ENCODE results near the gene ERBB4.

ERBB4 gene

DNA sequence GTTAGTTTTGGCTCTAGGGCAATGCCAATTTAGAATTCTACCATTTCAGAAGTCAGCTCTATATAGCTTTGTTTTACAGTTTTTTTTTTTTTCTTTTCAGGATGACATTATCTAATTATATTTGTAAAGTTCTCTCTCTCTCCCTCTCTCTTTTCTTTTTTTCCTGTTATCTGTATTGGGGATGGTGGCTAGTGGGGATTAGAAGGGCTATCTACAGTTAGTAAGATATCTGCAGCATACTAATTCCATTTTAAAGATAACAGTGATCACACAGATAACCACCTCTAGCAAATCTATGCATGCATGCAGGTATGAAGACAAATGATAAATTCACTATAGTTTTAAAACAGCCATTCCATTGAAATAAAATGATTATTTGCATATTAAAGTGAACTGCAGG lies 438.9 kb downstream of the ERBB4 start:
- no peak for DNase-seq (ENCODE audit: low spot score)
- Histone ChIP-seq H2BK5ac (ENCODE audit: low read length) (no peak overlapping the region), H4K8ac (ENCODE audit: low read depth, low read length) (no peak overlapping the region), H4K91ac (ENCODE audit: low read depth, low read length, poor library complexity) (no peak overlapping the region), H2AFZ (ENCODE audit: low read length) (no peak overlapping the region), H2AK5ac (ENCODE audit: low read depth, low read length) (no peak overlapping the region), H3K23ac (ENCODE audit: low read depth, low read length, poor library complexity) (no peak overlapping the region), H3K4me3 (ENCODE audit: low read length in 2 of 2) (no peak overlapping the region), H3K79me1 (ENCODE audit: low read depth, low read length) (no peaks in the 10 kb centered on the region), H3K27ac (replicated peaks; ENCODE audit: low read length) (no peak overlapping the region), H3K9me3 (replicated peaks in 1 of 2; ENCODE audit: control insufficient read depth in 2 of 2, insufficient read depth in 1 of 2, low read depth in 1 of 2, low read length in 2 of 2) (no peaks in the 10 kb centered on the region), H3K18ac (ENCODE audit: low read length) (no peak overlapping the region), H3K4ac (ENCODE audit: low read length) (no peak overlapping the region), H3K4me1 (ENCODE audit: control insufficient read depth in 2 of 2, insufficient read depth in 1 of 2, low read depth in 1 of 2, low read length in 2 of 2) (no peaks in the 10 kb centered on the region), H3K27me3 (ENCODE audit: control insufficient read depth in 3 of 3, insufficient read depth in 3 of 3, low read depth in 1 of 3, low read length in 3 of 3) (no peaks in the 10 kb centered on the region), H3K36me3 (replicated peaks in 1 of 2; ENCODE audit: control insufficient read depth in 2 of 2, insufficient read depth in 2 of 2, low read length in 2 of 2) (no peaks in the 10 kb centered on the region), H2BK15ac (ENCODE audit: low read length) (no peak overlapping the region), H2BK12ac (ENCODE audit: low read length) (no peak overlapping the region), H3K4me2 (ENCODE audit: insufficient read depth, low read length, poor library complexity, severe bottlenecking) (no peak overlapping the region), H3K14ac (ENCODE audit: low read length) (no peak overlapping the region), H3K9ac (ENCODE audit: low read depth, low read length, poor library complexity) (no peak overlapping the region), H2BK120ac (ENCODE audit: low read depth, low read length) (no peak overlapping the region)

GRCh38 chr2:212098966-212099365 lies 439.6 kb downstream of the ERBB4 start:
- H2BK5ac ChIP-seq (ENCODE audit: low read length): no peak overlapping the region
- no peak overlapping the region for H3K9ac ChIP-seq (ENCODE audit: low read depth, low read length, poor library complexity)
- no peak overlapping the region for H2BK12ac ChIP-seq (ENCODE audit: low read length)
- H3K4me1 ChIP-seq (ENCODE audit: control insufficient read depth in 2 of 2, insufficient read depth in 1 of 2, low read depth in 1 of 2, low read length in 2 of 2): no peaks in the 10 kb centered on the region
- no peak overlapping the region for H3K23ac ChIP-seq (ENCODE audit: low read depth, low read length, poor library complexity)
- H2AK5ac ChIP-seq (ENCODE audit: low read depth, low read length): no peak overlapping the region
- H3K4ac ChIP-seq (ENCODE audit: low read length): no peak overlapping the region
- no peaks in the 10 kb centered on the region for H3K36me3 ChIP-seq (replicated peaks in 1 of 2; ENCODE audit: control insufficient read depth in 2 of 2, insufficient read depth in 2 of 2, low read length in 2 of 2)
- H3K27ac ChIP-seq (replicated peaks; ENCODE audit: low read length): no peak overlapping the region
- no peak overlapping the region for H2BK120ac ChIP-seq (ENCODE audit: low read depth, low read length)
- no peak overlapping the region for H3K18ac ChIP-seq (ENCODE audit: low read length)
- no peaks in the 10 kb centered on the region for H3K27me3 ChIP-seq (ENCODE audit: control insufficient read depth in 3 of 3, insufficient read depth in 3 of 3, low read depth in 1 of 3, low read length in 3 of 3)
- no peak overlapping the region for H4K8ac ChIP-seq (ENCODE audit: low read depth, low read length)
- no peak overlapping the region for H2BK15ac ChIP-seq (ENCODE audit: low read length)
- no peak overlapping the region for H2AFZ ChIP-seq (ENCODE audit: low read length)
- H3K4me3 ChIP-seq (ENCODE audit: low read length in 2 of 2): no peak overlapping the region
- no peak overlapping the region for H4K91ac ChIP-seq (ENCODE audit: low read depth, low read length, poor library complexity)
- no peaks in the 10 kb centered on the region for H3K79me1 ChIP-seq (ENCODE audit: low read depth, low read length)
- no peak overlapping the region for H3K4me2 ChIP-seq (ENCODE audit: insufficient read depth, low read length, poor library complexity, severe bottlenecking)
- H3K14ac ChIP-seq (ENCODE audit: low read length): no peak overlapping the region
- H3K9me3 ChIP-seq (replicated peaks in 1 of 2; ENCODE audit: control insufficient read depth in 2 of 2, insufficient read depth in 1 of 2, low read depth in 1 of 2, low read length in 2 of 2): no peaks in the 10 kb centered on the region
- DNase-seq (ENCODE audit: low spot score): no peak

- Histone ChIP-seq H3K9me3 (replicated peaks in 1 of 2; ENCODE audit: control insufficient read depth in 2 of 2, insufficient read depth in 1 of 2, low read depth in 1 of 2, low read length in 2 of 2) (no peaks in the 10 kb centered on the region), H3K23ac (ENCODE audit: low read depth, low read length, poor library complexity) (no peak overlapping the region), H3K79me1 (ENCODE audit: low read depth, low read length) (no peaks in the 10 kb centered on the region), H3K18ac (ENCODE audit: low read length) (no peak overlapping the region), H4K91ac (ENCODE audit: low read depth, low read length, poor library complexity) (no peak overlapping the region), H2BK15ac (ENCODE audit: low read length) (no peak overlapping the region), H3K4me2 (ENCODE audit: insufficient read depth, low read length, poor library complexity, severe bottlenecking) (no peak overlapping the region), H2AFZ (ENCODE audit: low read length) (no peak overlapping the region), H3K27me3 (ENCODE audit: control insufficient read depth in 3 of 3, insufficient read depth in 3 of 3, low read depth in 1 of 3, low read length in 3 of 3) (no peaks in the 10 kb centered on the region), H3K4me3 (ENCODE audit: low read length in 2 of 2) (no peak overlapping the region), H3K14ac (ENCODE audit: low read length) (no peak overlapping the region), H3K9ac (ENCODE audit: low read depth, low read length, poor library complexity) (no peak overlapping the region), H3K36me3 (replicated peaks in 1 of 2; ENCODE audit: control insufficient read depth in 2 of 2, insufficient read depth in 2 of 2, low read length in 2 of 2) (no peaks in the 10 kb centered on the region), H3K4ac (ENCODE audit: low read length) (no peak overlapping the region), H2BK120ac (ENCODE audit: low read depth, low read length) (no peak overlapping the region), H4K8ac (ENCODE audit: low read depth, low read length) (no peak overlapping the region), H3K27ac (replicated peaks; ENCODE audit: low read length) (no peak overlapping the region), H2BK12ac (ENCODE audit: low read length) (no peak overlapping the region), H2BK5ac (ENCODE audit: low read length) (no peak overlapping the region), H3K4me1 (ENCODE audit: control insufficient read depth in 2 of 2, insufficient read depth in 1 of 2, low read depth in 1 of 2, low read length in 2 of 2) (no peaks in the 10 kb centered on the region), H2AK5ac (ENCODE audit: low read depth, low read length) (no peak overlapping the region)
- WGBS, 2 donors (ENCODE audit: extremely low coverage in 2 of 2, insufficient read length in 2 of 2, insufficient replicate concordance in 1 of 2): no CpG with 5 or more reads among the region's 1 CpG
- DNase-seq (ENCODE audit: low spot score): no peak
Observed at GRCh38 chr2:212097001-212097400, 441.6 kb downstream of the ERBB4 start.

GRCh38 chr2:212089873-212090272 lies 448.7 kb downstream of the ERBB4 start:
- no peak overlapping the region for H2BK120ac ChIP-seq (ENCODE audit: low read depth, low read length)
- no peak overlapping the region for H2BK15ac ChIP-seq (ENCODE audit: low read length)
- no peak overlapping the region for H2BK5ac ChIP-seq (ENCODE audit: low read length)
- no peak overlapping the region for H3K14ac ChIP-seq (ENCODE audit: low read length)
- H4K8ac ChIP-seq (ENCODE audit: low read depth, low read length): no peak overlapping the region
- H3K36me3 ChIP-seq (replicated peaks in 1 of 2; ENCODE audit: control insufficient read depth in 2 of 2, insufficient read depth in 2 of 2, low read length in 2 of 2): no peaks in the 10 kb centered on the region
- no peaks in the 10 kb centered on the region for H3K9me3 ChIP-seq (replicated peaks in 1 of 2; ENCODE audit: control insufficient read depth in 2 of 2, insufficient read depth in 1 of 2, low read depth in 1 of 2, low read length in 2 of 2)
- H3K4ac ChIP-seq (ENCODE audit: low read length): no peak overlapping the region
- no peaks in the 10 kb centered on the region for H3K79me1 ChIP-seq (ENCODE audit: low read depth, low read length)
- H3K4me2 ChIP-seq (ENCODE audit: insufficient read depth, low read length, poor library complexity, severe bottlenecking): no peak overlapping the region
- no peak overlapping the region for H3K4me3 ChIP-seq (ENCODE audit: low read length in 2 of 2)
- no peak for DNase-seq (ENCODE audit: low spot score)
- H3K18ac ChIP-seq (ENCODE audit: low read length): no peak overlapping the region
- no CpG with 5 or more reads among the region's 1 CpG for WGBS, 2 donors (ENCODE audit: extremely low coverage in 2 of 2, insufficient read length in 2 of 2, insufficient replicate concordance in 1 of 2)
- no peak overlapping the region for H4K91ac ChIP-seq (ENCODE audit: low read depth, low read length, poor library complexity)
- H2BK12ac ChIP-seq (ENCODE audit: low read length): no peak overlapping the region
- H3K27ac ChIP-seq (replicated peaks; ENCODE audit: low read length): no peak overlapping the region
- no peaks in the 10 kb centered on the region for H3K4me1 ChIP-seq (ENCODE audit: control insufficient read depth in 2 of 2, insufficient read depth in 1 of 2, low read depth in 1 of 2, low read length in 2 of 2)
- H3K27me3 ChIP-seq (ENCODE audit: control insufficient read depth in 3 of 3, insufficient read depth in 3 of 3, low read depth in 1 of 3, low read length in 3 of 3): no peaks in the 10 kb centered on the region
- no peak overlapping the region for H2AK5ac ChIP-seq (ENCODE audit: low read depth, low read length)
- no peak overlapping the region for H3K23ac ChIP-seq (ENCODE audit: low read depth, low read length, poor library complexity)
- no peak overlapping the region for H2AFZ ChIP-seq (ENCODE audit: low read length)
- no peak overlapping the region for H3K9ac ChIP-seq (ENCODE audit: low read depth, low read length, poor library complexity)

Data from neuronal stem cell (in vitro differentiated cells).